GM12878 (cell line): ENCODE measurements around the gene IFIT3.

Experiments used
- HDAC2 ChIP-seq: fragments of 200-600 bp; sonication (generic); IDR thresholded peaks from 2 replicates; pipeline ENCODE4 v1.6.1; 2017
- NRF1 ChIP-seq: conservative IDR thresholded peaks from 2 replicates; pipeline ENCODE4 v1.6.1; 2011; ENCODE audit warnings: mild to moderate bottlenecking, low read depth, low read length, improper control_type of control experiment
- TCF12 ChIP-seq: IDR thresholded peaks from 2 replicates; pipeline ENCODE4 v1.6.1; 2011; ENCODE audit warnings: low read depth, mild to moderate bottlenecking, low read length
- TF ChIP-seq, protein P1 (sequence below): fragments of 450-650 bp; formaldehyde crosslinking; IDR thresholded peaks from 2 replicates; pipeline ENCODE4 v1.4.0; 2020; ENCODE audit warnings: mild to moderate bottlenecking, moderate library complexity

DNA sequence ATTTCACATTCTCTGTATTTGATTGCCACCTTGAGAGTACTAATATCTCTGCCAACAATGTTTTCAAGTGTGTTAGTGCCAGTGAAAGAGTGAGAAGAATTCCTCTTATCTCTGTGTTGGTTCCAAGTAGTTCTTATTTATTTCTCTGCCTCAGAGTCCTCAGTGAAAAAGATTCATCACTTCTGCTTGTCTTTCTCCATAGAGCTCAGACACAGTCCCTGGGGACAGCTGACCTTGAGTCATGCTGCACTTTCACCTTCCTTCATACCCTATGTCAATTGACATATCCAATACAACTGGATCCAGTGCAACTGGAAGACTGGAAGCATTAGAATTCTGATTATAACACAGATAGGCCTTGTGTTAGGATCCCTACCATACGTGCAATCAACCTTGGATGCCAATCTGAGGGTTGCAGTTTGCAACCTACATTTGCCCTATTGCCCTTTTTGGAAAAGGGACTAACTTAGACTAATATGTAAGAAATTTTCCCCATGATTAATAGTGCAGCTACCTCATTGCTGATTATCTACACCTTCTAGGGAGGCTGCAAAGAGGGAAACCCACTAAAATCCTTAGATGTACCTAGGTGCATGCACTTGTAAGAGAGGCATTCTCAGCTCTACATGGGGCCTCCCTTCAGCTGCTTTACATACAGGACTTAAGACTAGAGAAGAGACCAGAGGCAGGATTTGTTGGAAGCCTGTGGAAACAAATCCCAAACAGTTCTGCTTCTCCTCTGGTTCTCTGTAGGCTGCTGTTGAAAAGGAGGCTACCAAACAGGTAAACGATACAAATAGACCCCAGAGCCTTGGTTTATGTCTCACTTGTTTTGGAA lies 17.5 kb upstream of the IFIT3 start:
- TF ChIP-seq TCF12 (no peak), NRF1 (no peak), HDAC2 (no peak)
- TF ChIP-seq, protein P1, sequence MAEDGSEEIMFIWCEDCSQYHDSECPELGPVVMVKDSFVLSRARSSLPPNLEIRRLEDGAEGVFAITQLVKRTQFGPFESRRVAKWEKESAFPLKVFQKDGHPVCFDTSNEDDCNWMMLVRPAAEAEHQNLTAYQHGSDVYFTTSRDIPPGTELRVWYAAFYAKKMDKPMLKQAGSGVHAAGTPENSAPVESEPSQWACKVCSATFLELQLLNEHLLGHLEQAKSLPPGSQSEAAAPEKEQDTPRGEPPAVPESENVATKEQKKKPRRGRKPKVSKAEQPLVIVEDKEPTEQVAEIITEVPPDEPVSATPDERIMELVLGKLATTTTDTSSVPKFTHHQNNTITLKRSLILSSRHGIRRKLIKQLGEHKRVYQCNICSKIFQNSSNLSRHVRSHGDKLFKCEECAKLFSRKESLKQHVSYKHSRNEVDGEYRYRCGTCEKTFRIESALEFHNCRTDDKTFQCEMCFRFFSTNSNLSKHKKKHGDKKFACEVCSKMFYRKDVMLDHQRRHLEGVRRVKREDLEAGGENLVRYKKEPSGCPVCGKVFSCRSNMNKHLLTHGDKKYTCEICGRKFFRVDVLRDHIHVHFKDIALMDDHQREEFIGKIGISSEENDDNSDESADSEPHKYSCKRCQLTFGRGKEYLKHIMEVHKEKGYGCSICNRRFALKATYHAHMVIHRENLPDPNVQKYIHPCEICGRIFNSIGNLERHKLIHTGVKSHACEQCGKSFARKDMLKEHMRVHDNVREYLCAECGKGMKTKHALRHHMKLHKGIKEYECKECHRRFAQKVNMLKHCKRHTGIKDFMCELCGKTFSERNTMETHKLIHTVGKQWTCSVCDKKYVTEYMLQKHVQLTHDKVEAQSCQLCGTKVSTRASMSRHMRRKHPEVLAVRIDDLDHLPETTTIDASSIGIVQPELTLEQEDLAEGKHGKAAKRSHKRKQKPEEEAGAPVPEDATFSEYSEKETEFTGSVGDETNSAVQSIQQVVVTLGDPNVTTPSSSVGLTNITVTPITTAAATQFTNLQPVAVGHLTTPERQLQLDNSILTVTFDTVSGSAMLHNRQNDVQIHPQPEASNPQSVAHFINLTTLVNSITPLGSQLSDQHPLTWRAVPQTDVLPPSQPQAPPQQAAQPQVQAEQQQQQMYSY = no peak
